Measurements from ENCODE around the gene F8. TPM values are rescaled to one million over a fixed set of nuclear protein-coding genes. Genes with fewer than 3 reads are reported as not detected.

Gene F8
- total and polyA plus RNA-seq, 7 donors, result 13.5 to 31.7 (median 17.6) TPM

- Histone ChIP-seq H3K4me1 (peaks cover 7% of the 10 kb centered on the region), H3K4me3 (peak overlapping the region; percentile 65), H3K9me3 (no peaks in the 10 kb centered on the region), H3K36me3 (ENCODE audit: insufficient read depth in 1 of 2, low read depth in 1 of 2) (peaks cover 0 to 13% of the 10 kb centered on the region in 2 donors), H3K27me3 (ENCODE audit: insufficient read depth in 3 of 3, low read length in 2 of 3) (no peaks in the 10 kb centered on the region), H3K27ac (peak overlapping the region; percentile 86)
- WGBS, 3 donors, result 5 to 38% (median 8%) methylated on average over 12 of the region's 12 CpGs
- TF ChIP-seq CTCF (IDR thresholded peaks at IDR 0.05), result no peak
- ATAC-seq, result no peak
- no peak for DNase-seq
- intact Hi-C loops (cut with DNase I), result loop anchor here (2.0 to 5.0 kb wide), 2 partner anchors 41 to 43 kb away; partner anchors contain the start of gene FUNDC2 (in 1 of the 2)
Observed at GRCh38 chrX:155070038-155070437, 47.5 kb upstream of the F8 start.

- peaks cover 7% of the 10 kb centered on the region for H3K4me1 ChIP-seq
Observed at GRCh38 chrX:155069414-155069813, 46.9 kb upstream of the F8 start.

GRCh38 chrX:155068165-155068564, 45.6 kb upstream of the F8 start:
- WGBS, 3 donors, result 42 to 70% (median 56%) methylated on average over 1 of the region's 1 CpG
- intact Hi-C loops (cut with DNase I), result no loop called here
- Histone ChIP-seq H3K4me3 (no peak overlapping the region), H3K4me1 (peaks cover 7% of the 10 kb centered on the region), H3K9me3 (no peaks in the 10 kb centered on the region), H3K27me3 (ENCODE audit: insufficient read depth in 3 of 3, low read length in 2 of 3) (no peaks in the 10 kb centered on the region), H3K36me3 (ENCODE audit: insufficient read depth in 1 of 2, low read depth in 1 of 2) (no peaks in the 10 kb centered on the region), H3K27ac (no peak overlapping the region)
- ATAC-seq (no peak), DNase-seq (no peak)
- no peak for TF ChIP-seq CTCF (IDR thresholded peaks at IDR 0.05)

More at GRCh38 chrX:155069414-155069813, 46.9 kb upstream of the F8 start:
- Histone ChIP-seq H3K9me3 (no peaks in the 10 kb centered on the region), H3K36me3 (ENCODE audit: insufficient read depth in 1 of 2, low read depth in 1 of 2) (peaks cover 0 to 9% of the 10 kb centered on the region in 2 donors), H3K27ac (no peak overlapping the region), H3K27me3 (ENCODE audit: insufficient read depth in 3 of 3, low read length in 2 of 3) (no peaks in the 10 kb centered on the region), H3K4me3 (peak overlapping the region; percentile 65)
- intact Hi-C loops (cut with DNase I), result no loop called here
- TF ChIP-seq CTCF (IDR thresholded peaks at IDR 0.05), result no peak
- WGBS, 3 donors, result 61 to 100% (median 100%) methylated on average over 1 of the region's 1 CpG
- DNase-seq, result no peak
- no peak for ATAC-seq

GRCh38 chrX:155065035-155065734, 42.7 kb upstream of the F8 start:
- ATAC-seq (peak in 3 of 4 donors; percentile 61 to 68 (median 66)), DNase-seq (no peak)
- Histone ChIP-seq H3K27ac (no peak overlapping the region), H3K9me3 (no peaks in the 10 kb centered on the region), H3K4me1 (peaks cover 7% of the 10 kb centered on the region), H3K27me3 (ENCODE audit: insufficient read depth in 3 of 3, low read length in 2 of 3) (no peaks in the 10 kb centered on the region), H3K4me3 (no peak overlapping the region), H3K36me3 (ENCODE audit: insufficient read depth in 1 of 2, low read depth in 1 of 2) (peaks cover 0 to 17% of the 10 kb centered on the region in 2 donors)
- intact Hi-C loops (cut with DNase I), result no loop called here
- TF ChIP-seq CTCF (IDR thresholded peaks at IDR 0.05), result no peak
- WGBS, 3 donors, result 86 to 88% (median 86%) methylated on average over 8 of the region's 8 CpGs

All from psoas muscle (tissue), 8 donors.